PFSK-1 (cell line): ENCODE results near the gene EPHA4.

Experiments used
- FOXP2 ChIP-seq: optimal IDR thresholded peaks from 2 replicates; pipeline ENCODE3; 2011; ENCODE audit warnings: borderline replicate concordance, control low read depth, inconsistent platforms; ENCODE audit not compliant: insufficient read depth; ENCODE audit errors: extremely low read length, extremely low read depth
- POLR2AphosphoS5 ChIP-seq: IDR thresholded peaks from 2 replicates; pipeline ENCODE4 v1.6.1; 2012; ENCODE audit warnings: low read depth, mild to moderate bottlenecking, control low read depth, low read length, moderate library complexity
- SIN3A ChIP-seq: IDR thresholded peaks from 2 replicates; pipeline ENCODE4 v1.6.1; 2012; ENCODE audit warnings: mild to moderate bottlenecking, low read length, moderate library complexity, borderline replicate concordance; ENCODE audit not compliant: insufficient read depth
- TAF1 ChIP-seq: IDR thresholded peaks from 2 replicates; pipeline ENCODE4 v1.6.1; 2012; ENCODE audit warnings: low read length, control low read depth, borderline replicate concordance; ENCODE audit not compliant: insufficient read depth
- TF ChIP-seq, protein P1 (sequence below), 2 experiments: IDR thresholded peaks; 2 replicates each; pipeline versions ENCODE4 v1.6.1 to v1.8.0; 2011 to 2012; ENCODE audit warnings: low read depth in 2 of 2, low read length in 2 of 2, control low read depth in 1 of 2, inconsistent platforms in 1 of 2, mild to moderate bottlenecking in 1 of 2, moderate library complexity in 1 of 2; ENCODE audit not compliant: insufficient read depth in 1 of 2

DNA sequence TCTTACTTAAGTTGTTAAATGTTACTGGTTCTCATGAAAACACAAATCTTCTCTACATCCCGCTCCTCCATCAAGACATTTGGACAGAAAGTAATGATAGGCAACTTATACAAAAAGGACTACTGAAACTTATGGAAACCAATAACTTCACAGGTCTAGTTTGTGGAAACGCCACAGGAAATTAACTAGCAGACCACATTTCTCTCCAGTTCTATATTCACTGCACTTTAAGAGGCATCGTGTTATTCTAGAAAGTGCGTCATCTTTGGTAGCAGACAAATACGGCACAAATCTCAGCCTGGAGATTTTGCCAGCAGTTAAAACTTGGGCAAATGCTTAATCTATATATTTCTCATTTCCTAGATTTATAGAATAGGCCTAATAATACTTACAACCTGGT, 164.3 kb downstream of the EPHA4 start:
- no peak for TF ChIP-seq POLR2AphosphoS5
- TF ChIP-seq, protein P1, sequence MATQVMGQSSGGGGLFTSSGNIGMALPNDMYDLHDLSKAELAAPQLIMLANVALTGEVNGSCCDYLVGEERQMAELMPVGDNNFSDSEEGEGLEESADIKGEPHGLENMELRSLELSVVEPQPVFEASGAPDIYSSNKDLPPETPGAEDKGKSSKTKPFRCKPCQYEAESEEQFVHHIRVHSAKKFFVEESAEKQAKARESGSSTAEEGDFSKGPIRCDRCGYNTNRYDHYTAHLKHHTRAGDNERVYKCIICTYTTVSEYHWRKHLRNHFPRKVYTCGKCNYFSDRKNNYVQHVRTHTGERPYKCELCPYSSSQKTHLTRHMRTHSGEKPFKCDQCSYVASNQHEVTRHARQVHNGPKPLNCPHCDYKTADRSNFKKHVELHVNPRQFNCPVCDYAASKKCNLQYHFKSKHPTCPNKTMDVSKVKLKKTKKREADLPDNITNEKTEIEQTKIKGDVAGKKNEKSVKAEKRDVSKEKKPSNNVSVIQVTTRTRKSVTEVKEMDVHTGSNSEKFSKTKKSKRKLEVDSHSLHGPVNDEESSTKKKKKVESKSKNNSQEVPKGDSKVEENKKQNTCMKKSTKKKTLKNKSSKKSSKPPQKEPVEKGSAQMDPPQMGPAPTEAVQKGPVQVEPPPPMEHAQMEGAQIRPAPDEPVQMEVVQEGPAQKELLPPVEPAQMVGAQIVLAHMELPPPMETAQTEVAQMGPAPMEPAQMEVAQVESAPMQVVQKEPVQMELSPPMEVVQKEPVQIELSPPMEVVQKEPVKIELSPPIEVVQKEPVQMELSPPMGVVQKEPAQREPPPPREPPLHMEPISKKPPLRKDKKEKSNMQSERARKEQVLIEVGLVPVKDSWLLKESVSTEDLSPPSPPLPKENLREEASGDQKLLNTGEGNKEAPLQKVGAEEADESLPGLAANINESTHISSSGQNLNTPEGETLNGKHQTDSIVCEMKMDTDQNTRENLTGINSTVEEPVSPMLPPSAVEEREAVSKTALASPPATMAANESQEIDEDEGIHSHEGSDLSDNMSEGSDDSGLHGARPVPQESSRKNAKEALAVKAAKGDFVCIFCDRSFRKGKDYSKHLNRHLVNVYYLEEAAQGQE (IDR thresholded peaks at IDR 0.05; ENCODE audit: insufficient read depth in 1 of 2, low read depth in 2 of 2, low read length in 2 of 2): no peak
- no peak for TF ChIP-seq SIN3A
- TF ChIP-seq TAF1: no peak
- no peak for TF ChIP-seq FOXP2
